Endothelial cell of umbilical vein (primary cell): ENCODE measurements around the gene CASP9. TPM values are rescaled to one million over a fixed set of nuclear protein-coding genes. Genes with fewer than 3 reads are reported as not detected.

Experiments used
- BruUV-seq: library from RNA; stranded (reverse); fragments of 400-500 nt; replicated peaks from 2 replicates; lab custom pipeline; 2021; lab: Mats Ljungman, UMichigan
- CTCF ChIA-PET: fragments of 300-600, 350-600 bp; sonication (Branson Sonifier 250); formaldehyde crosslinking; loops from one replicate; lab custom pipeline; 2021; ENCODE audit warnings: antibody characterized with exemption, inconsistent platforms; lab: Charles Lee
- POLR2A ChIA-PET: fragments of 300-600, 350-600 bp; sonication (Branson Sonifier 250); formaldehyde crosslinking; loops from one replicate; lab custom pipeline; 2021; ENCODE audit warnings: antibody characterized with exemption, inconsistent platforms; lab: Charles Lee
- DNase-seq: peaks from one replicate; pipeline ENCODE4 v3.0.0-alpha.2; 2011; ENCODE audit warnings: low read depth, low spot score
- FAIRE-seq: peaks from 2 replicates; lab custom pipeline; 2011; peaks lifted over from hg19 to GRCh38; lab: Jason Lieb, UNC
- H2AFZ ChIP-seq: 2 replicates; pipeline ENCODE4 v1.6.0; 2012; ENCODE audit warnings: low read depth, low read length, control low read depth, inconsistent platforms
- H3K27ac ChIP-seq: 2 replicates; pipeline ENCODE4 v1.5.1; 2011; ENCODE audit warnings: low read depth, mild to moderate bottlenecking, control low read depth, low read length, moderate library complexity; ENCODE audit not compliant: insufficient read depth
- H3K27me3 ChIP-seq, 2 experiments: 2 replicates each; pipeline versions ENCODE4 v1.6.0 to v1.6.1; 2011; ENCODE audit warnings: low read length in 2 of 2, mixed read lengths in 1 of 2; ENCODE audit not compliant: control insufficient read depth in 2 of 2, insufficient read depth in 2 of 2
- H3K36me3 ChIP-seq, 2 experiments: 2 replicates in 1 of 2; 3 replicates in 1 of 2; pipeline ENCODE4 v1.5.1; 2011; ENCODE audit warnings: low read length in 2 of 2, mild to moderate bottlenecking in 1 of 2, moderate library complexity in 1 of 2; ENCODE audit not compliant: control insufficient read depth in 2 of 2, insufficient read depth in 2 of 2; ENCODE audit errors: extremely low read depth in 1 of 2
- H3K4me1 ChIP-seq: 3 replicates; pipeline ENCODE4 v1.5.1; 2011; ENCODE audit warnings: mild to moderate bottlenecking, low read length; ENCODE audit not compliant: control insufficient read depth, insufficient read depth; ENCODE audit errors: extremely low read depth
- H3K4me2 ChIP-seq: 2 replicates; pipeline ENCODE4 v1.6.1; 2011; ENCODE audit warnings: low read length, control low read depth, mixed read lengths; ENCODE audit not compliant: insufficient read depth
- H3K4me3 ChIP-seq, 3 experiments: fragments of 200-600 bp in 1 of 3; sonication (generic), shearing (Covaris generic) in 1 of 3; replicated peaks in 1 of 3; 2 replicates each; pipeline ENCODE4 v1.5.1; 2011 to 2016; ENCODE audit warnings: control low read depth in 3 of 3, low read length in 3 of 3, mild to moderate bottlenecking in 2 of 3, inconsistent platforms in 1 of 3, low read depth in 1 of 3, moderate library complexity in 1 of 3; ENCODE audit not compliant: insufficient read depth in 1 of 3
- H3K79me2 ChIP-seq: 2 replicates; pipeline ENCODE4 v1.6.0; 2012; ENCODE audit warnings: low read length, inconsistent platforms; ENCODE audit not compliant: control insufficient read depth, insufficient read depth
- H3K9ac ChIP-seq: replicated peaks from 2 replicates; pipeline ENCODE3; 2011; ENCODE audit warnings: low read length, control low read depth; ENCODE audit not compliant: insufficient read depth; ENCODE audit errors: extremely low read depth
- H3K9me1 ChIP-seq: replicated peaks from 3 replicates; pipeline ENCODE4 v1.6.0; 2011; ENCODE audit warnings: mild to moderate bottlenecking, low read length; ENCODE audit not compliant: control insufficient read depth, insufficient read depth; ENCODE audit errors: extremely low read depth
- H3K9me3 ChIP-seq: replicated peaks from 2 replicates; pipeline ENCODE4 v1.5.1; 2012; ENCODE audit warnings: low read length, inconsistent platforms; ENCODE audit not compliant: control insufficient read depth, insufficient read depth
- H4K20me1 ChIP-seq: replicated peaks from 2 replicates; pipeline ENCODE3; 2011; ENCODE audit warnings: mild to moderate bottlenecking, low read length; ENCODE audit not compliant: control insufficient read depth, insufficient read depth; ENCODE audit errors: extremely low read depth
- EZH2 ChIP-seq: IDR thresholded peaks from 2 replicates; pipeline ENCODE4 v1.6.1; 2012; ENCODE audit warnings: borderline replicate concordance, low read depth, mild to moderate bottlenecking, moderate library complexity, low read length, inconsistent platforms; ENCODE audit not compliant: severe bottlenecking
- FOS ChIP-seq: IDR thresholded peaks from 2 replicates; pipeline ENCODE4 v1.6.1; 2011; ENCODE audit warnings: mild to moderate bottlenecking, low read length, moderate library complexity, borderline replicate concordance; ENCODE audit not compliant: insufficient read depth
- GATA2 ChIP-seq: IDR thresholded peaks from 2 replicates; pipeline ENCODE4 v1.7.0; 2011; ENCODE audit warnings: low read depth, mild to moderate bottlenecking, moderate library complexity, mixed read lengths, low read length; ENCODE audit not compliant: insufficient read length, insufficient read depth
- JUN ChIP-seq: IDR thresholded peaks from 2 replicates; pipeline ENCODE4 v1.6.1; 2011; ENCODE audit warnings: borderline replicate concordance, low read depth; ENCODE audit not compliant: insufficient read length, insufficient read depth
- MAX ChIP-seq: IDR thresholded peaks from 2 replicates; pipeline ENCODE4 v1.6.1; 2011; ENCODE audit not compliant: insufficient read depth, insufficient read length
- MYC ChIP-seq: IDR thresholded peaks from one replicate; pipeline ENCODE4 v1.6.1; 2011; ENCODE audit warnings: mild to moderate bottlenecking, low read depth, low read length
- POLR2A ChIP-seq: IDR thresholded peaks from 2 replicates; pipeline ENCODE4 v1.6.1; 2012; ENCODE audit warnings: low read depth, mild to moderate bottlenecking, control low read depth, low read length
- POLR2AphosphoS5 ChIP-seq: IDR thresholded peaks from 2 replicates; pipeline ENCODE4 v1.6.1; 2012; ENCODE audit warnings: low read depth, mild to moderate bottlenecking, control low read depth, low read length, moderate library complexity; ENCODE audit not compliant: insufficient read depth
- dilution Hi-C: fragments of 300-500 bp; cut with MboI; formaldehyde crosslinking; loops from one replicate; pipeline ENCODE4 v1.15.0; 2019; ENCODE audit warnings: low sequenced_read_pairs; ENCODE audit not compliant: extremely low pct_ligation_motif_present
- intact Hi-C: fragments of 100-400 bp; cut with micrococcal nuclease; formaldehyde crosslinking; loops from one replicate; pipeline ENCODE4 v1.10.0; 2022
- polyA plus RNA-seq, 4 experiments: library from polyadenylated mRNA; depleted of rRNA in 3 of 4; stranded (reverse) in 3 of 4; unstranded in 1 of 4; fragments of >200 nt; gene quantifications; 2 replicates each; pipeline versions ENCODE4 v1.2.1 to v1.2.3, GENCODE V29; 2011 to 2012; ENCODE audit warnings: missing spikeins in 1 of 4
- total RNA-seq: library from RNA; stranded (reverse); gene quantifications from 2 replicates; pipeline ENCODE4 v1.2.3, GENCODE V29; 2021
- TF ChIP-seq, protein P1 (sequence below), 2 donors: IDR thresholded peaks; 1 replicate in 1 of 2; 2 replicates in 1 of 2; pipeline ENCODE4 v1.5.1; 2011; ENCODE audit warnings: low read length in 2 of 2, mild to moderate bottlenecking in 2 of 2, moderate library complexity in 2 of 2, control low read depth in 1 of 2, inconsistent platforms in 1 of 2, low read depth in 1 of 2; ENCODE audit not compliant: insufficient read depth in 1 of 2; ENCODE audit errors: extremely low read depth in 1 of 2

Gene CASP9
- total and polyA plus RNA-seq, 2 donors (not counting 3 experiments of a cell fraction or from before 2014, with no cell fraction given) = 10.5 to 14.1 TPM

GRCh38 chr1:15543589-15544568, 19.9 kb upstream of the CASP9 start:
- no peaks in the 10 kb centered on the region for H3K27me3 ChIP-seq
- ChIA-PET POLR2A (no interaction called here), CTCF (no interaction called here)
- DNase-seq (peak; percentile 32), FAIRE-seq (no peak)
- no peaks in the 10 kb centered on the region for H3K9me1 ChIP-seq
- intact Hi-C loops (no loop called here), dilution Hi-C loops (no loop called here)
- no peaks in the 10 kb centered on the region for H3K9me3 ChIP-seq
- no peak overlapping the region for H3K4me3 ChIP-seq
- H3K4me1 ChIP-seq = no peaks in the 10 kb centered on the region
- H2AFZ ChIP-seq = no peak overlapping the region
- peaks cover 6 to 19% of the 10 kb centered on the region in 2 experiments for H3K36me3 ChIP-seq
- H4K20me1 ChIP-seq = no peaks in the 10 kb centered on the region
- TF ChIP-seq MAX = no peak
- TF ChIP-seq JUN = no peak
- TF ChIP-seq, protein P1, sequence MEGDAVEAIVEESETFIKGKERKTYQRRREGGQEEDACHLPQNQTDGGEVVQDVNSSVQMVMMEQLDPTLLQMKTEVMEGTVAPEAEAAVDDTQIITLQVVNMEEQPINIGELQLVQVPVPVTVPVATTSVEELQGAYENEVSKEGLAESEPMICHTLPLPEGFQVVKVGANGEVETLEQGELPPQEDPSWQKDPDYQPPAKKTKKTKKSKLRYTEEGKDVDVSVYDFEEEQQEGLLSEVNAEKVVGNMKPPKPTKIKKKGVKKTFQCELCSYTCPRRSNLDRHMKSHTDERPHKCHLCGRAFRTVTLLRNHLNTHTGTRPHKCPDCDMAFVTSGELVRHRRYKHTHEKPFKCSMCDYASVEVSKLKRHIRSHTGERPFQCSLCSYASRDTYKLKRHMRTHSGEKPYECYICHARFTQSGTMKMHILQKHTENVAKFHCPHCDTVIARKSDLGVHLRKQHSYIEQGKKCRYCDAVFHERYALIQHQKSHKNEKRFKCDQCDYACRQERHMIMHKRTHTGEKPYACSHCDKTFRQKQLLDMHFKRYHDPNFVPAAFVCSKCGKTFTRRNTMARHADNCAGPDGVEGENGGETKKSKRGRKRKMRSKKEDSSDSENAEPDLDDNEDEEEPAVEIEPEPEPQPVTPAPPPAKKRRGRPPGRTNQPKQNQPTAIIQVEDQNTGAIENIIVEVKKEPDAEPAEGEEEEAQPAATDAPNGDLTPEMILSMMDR (IDR thresholded peaks at IDR 0.05; ENCODE audit: extremely low read depth in 1 of 2, insufficient read depth in 1 of 2, low read depth in 1 of 2, low read length in 2 of 2) = no peak
- TF ChIP-seq POLR2AphosphoS5 = no peak
- TF ChIP-seq MYC = no peak
- TF ChIP-seq GATA2 = no peak
- no peak for TF ChIP-seq POLR2A
- TF ChIP-seq FOS = no peak
- TF ChIP-seq EZH2 = no peak
- no peak overlapping the region for H3K9ac ChIP-seq
- H3K79me2 ChIP-seq = no peaks in the 10 kb centered on the region
- BruUV-seq = no TSS peak
- no peak overlapping the region for H3K4me2 ChIP-seq
- H3K27ac ChIP-seq = no peak overlapping the region
